Immature natural killer cell (primary cell): ENCODE results near the gene PRKAG2. TPM values are rescaled to one million over a fixed set of nuclear protein-coding genes. Genes with fewer than 3 reads are reported as not detected.

Experiments
- DNase-seq, 3 donors: peaks; one replicate each; pipeline ENCODE4 v3.0.0; 2022; ENCODE audit warnings: mixed read lengths in 1 of 3
- H3K27ac Mint-ChIP-seq, 6 donors: one replicate each; pipeline ENCODE4 v1.8.0; 2020; ENCODE audit warnings: mixed read lengths in 6 of 6, mild to moderate bottlenecking in 5 of 6, inconsistent platforms in 4 of 6, moderate library complexity in 3 of 6
- H3K27me3 Mint-ChIP-seq, 3 donors: one replicate each; pipeline ENCODE4 v1.8.0; 2020 to 2021; ENCODE audit warnings: low read depth in 3 of 3, mild to moderate bottlenecking in 3 of 3, mixed read lengths in 3 of 3, moderate library complexity in 3 of 3, inconsistent platforms in 1 of 3
- H3K36me3 Mint-ChIP-seq, 3 donors: one replicate each; pipeline ENCODE4 v1.8.0; 2020; ENCODE audit warnings: mixed read lengths in 3 of 3, inconsistent platforms in 2 of 3, mild to moderate bottlenecking in 2 of 3
- H3K4me1 Mint-ChIP-seq, 2 donors: one replicate each; pipeline ENCODE4 v1.8.0; 2020; ENCODE audit warnings: inconsistent platforms in 2 of 2, mild to moderate bottlenecking in 2 of 2, mixed read lengths in 2 of 2, moderate library complexity in 1 of 2
- H3K4me3 Mint-ChIP-seq, 5 donors: one replicate each; pipeline ENCODE4 v1.8.0; 2020; ENCODE audit warnings: mild to moderate bottlenecking in 5 of 5, mixed read lengths in 5 of 5, inconsistent platforms in 3 of 5, moderate library complexity in 3 of 5
- H3K9me3 Mint-ChIP-seq, 6 donors: one replicate each; pipeline ENCODE4 v1.8.0; 2020; ENCODE audit warnings: mild to moderate bottlenecking in 6 of 6, mixed read lengths in 6 of 6, inconsistent platforms in 4 of 6, moderate library complexity in 3 of 6
- polyA plus RNA-seq, 3 donors: library from polyadenylated mRNA; unstranded; fragments of 300-500 nt; fragmentation: Illumina TruSeq; gene quantifications; one replicate each; pipeline ENCODE4 v1.2.3, GENCODE V29; 2021

The PRKAG2 gene
- polyA plus RNA-seq, 3 donors from 2014 or later = 14.7 to 22.5 (median 19.1) TPM

DNA sequence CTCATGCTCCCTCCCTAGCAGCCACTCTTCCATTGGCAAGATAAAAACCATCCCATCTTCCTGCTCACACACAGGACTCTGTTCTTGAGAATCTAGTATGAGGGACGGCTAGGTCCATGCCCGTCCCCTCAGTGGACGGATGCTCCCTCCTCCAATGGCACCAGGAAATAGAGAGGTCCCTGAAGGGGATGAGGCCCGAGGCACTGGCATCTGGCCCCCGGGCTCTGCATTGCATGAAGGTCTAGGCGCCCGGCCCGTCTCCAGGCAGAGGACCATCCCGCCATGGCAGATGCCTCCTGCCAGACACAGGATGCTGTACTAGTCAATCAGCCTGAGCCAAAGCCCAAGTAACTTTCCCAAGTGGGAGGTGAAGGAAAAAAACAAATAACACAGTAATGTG, 15.0 kb downstream of the PRKAG2 start:
- no peak overlapping the region for H3K27ac Mint-ChIP-seq
- no peaks in the 10 kb centered on the region for H3K36me3 Mint-ChIP-seq
- no peaks in the 10 kb centered on the region for H3K27me3 Mint-ChIP-seq
- DNase-seq = no peak
- H3K4me1 Mint-ChIP-seq = peaks cover 9% of the 10 kb centered on the region in 2 donors
- no peak overlapping the region for H3K4me3 Mint-ChIP-seq
- H3K9me3 Mint-ChIP-seq = no peaks in the 10 kb centered on the region

DNA sequence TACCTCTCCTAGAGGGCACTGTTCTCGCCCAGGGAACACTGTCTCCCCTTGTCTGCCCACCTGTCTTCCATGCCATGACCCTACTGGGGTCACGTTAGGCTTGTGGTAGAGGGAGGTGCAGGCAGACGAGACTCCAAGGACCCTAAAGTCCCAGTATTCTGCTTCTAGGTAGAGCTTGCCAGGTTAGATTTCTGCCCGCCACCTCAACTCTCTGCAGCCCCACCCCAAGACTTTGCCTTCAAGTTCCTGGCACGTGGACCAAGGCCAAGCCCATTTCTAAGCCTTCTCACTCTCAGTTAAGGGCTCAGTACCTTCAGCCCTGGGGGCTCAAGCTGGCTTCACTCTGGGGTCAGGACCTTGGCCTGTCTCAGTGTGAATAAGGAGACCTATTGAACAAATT, 16.1 kb downstream of the PRKAG2 start:
- no peak overlapping the region for H3K4me3 Mint-ChIP-seq
- DNase-seq = no peak

DNA sequence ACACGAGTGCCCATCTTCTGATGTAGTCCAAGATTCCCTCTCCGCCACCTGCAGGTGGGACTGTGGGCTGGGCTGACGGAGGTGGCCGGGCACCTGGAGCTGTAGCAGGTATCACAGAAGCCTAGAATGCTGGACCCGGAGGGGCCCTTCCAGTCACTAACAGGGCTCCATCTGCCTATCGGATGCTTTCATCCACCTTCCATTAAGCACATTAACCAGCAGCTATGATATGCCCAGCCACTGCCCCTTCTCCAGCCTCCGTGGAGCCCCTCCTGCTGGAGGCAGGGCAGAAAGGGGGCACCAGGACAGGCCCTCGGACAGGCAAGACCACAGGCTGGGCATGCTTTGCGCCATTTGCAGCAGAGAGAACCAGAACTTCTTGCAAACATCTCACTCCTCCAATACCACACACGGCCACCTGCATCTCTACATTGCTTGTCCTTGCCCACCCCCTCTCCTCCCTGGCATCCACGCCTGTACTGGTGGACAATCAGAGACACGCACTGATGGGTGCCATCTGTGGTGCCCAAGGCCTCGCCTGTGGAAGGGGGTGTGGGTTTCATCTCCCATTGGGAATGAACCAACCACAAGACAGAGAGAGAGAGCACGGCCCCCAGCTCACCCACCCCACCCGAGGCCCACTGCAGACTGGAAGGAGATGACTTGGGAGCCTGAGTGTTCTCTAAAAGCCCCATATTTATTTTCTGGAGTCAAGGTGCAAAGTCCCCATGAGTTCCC, 16.8 kb downstream of the PRKAG2 start:
- no peak for DNase-seq
- no peaks in the 10 kb centered on the region for H3K9me3 Mint-ChIP-seq
- H3K4me3 Mint-ChIP-seq = no peak overlapping the region
- no peak overlapping the region for H3K27ac Mint-ChIP-seq
- no peaks in the 10 kb centered on the region for H3K27me3 Mint-ChIP-seq
- no peaks in the 10 kb centered on the region for H3K36me3 Mint-ChIP-seq
- H3K4me1 Mint-ChIP-seq = peaks cover 22 to 24% of the 10 kb centered on the region in 2 donors

More for the DNA sequence above, 16.1 kb downstream of the PRKAG2 start:
- Mint-ChIP-seq H3K4me1 (peaks cover 18 to 20% of the 10 kb centered on the region in 2 donors), H3K36me3 (no peaks in the 10 kb centered on the region), H3K9me3 (no peaks in the 10 kb centered on the region), H3K27me3 (no peaks in the 10 kb centered on the region), H3K27ac (no peak overlapping the region)

DNA sequence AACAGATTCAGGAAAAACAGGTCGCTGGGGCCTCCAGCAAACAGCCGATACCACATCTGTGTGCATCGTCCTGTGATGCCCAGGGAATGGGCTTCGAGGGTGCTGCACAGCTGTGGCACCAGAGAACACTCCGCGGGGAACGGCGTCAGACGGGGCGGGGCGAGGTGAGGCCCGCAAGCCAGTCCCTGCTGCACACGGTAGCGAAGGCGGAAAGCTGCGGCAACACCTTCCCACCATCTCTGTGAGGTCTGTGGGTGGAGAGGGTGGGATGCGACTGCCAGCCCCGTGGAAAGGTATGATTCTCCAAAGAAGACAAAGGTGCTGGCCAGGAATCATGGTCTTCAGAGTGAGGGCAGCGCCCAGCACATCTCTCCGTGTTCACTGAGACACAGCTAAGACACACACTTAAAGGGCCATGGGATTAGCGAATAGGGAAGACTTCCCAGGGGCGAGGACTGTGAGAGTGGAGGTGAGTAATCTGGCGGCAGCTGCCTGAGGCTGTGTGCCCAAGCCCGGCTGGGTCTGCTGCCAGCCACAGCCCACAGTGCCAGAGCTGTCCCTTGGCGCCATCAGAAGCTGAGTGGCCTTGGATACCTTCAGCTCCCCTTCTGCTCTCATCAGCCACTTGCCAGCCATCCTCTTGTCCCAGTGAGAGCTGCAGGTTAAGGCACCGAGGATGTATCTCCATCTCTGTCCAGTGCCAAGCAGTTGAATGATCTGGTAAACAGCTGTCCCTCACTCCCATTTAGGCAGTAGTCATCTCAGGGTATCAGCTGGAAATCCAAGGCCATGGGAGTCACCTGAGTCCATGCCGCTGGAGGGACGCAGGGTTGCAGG, 17.6 kb downstream of the PRKAG2 start:
- peaks cover 20 to 22% of the 10 kb centered on the region in 2 donors for H3K4me1 Mint-ChIP-seq
- H3K36me3 Mint-ChIP-seq = no peaks in the 10 kb centered on the region
- DNase-seq = no peak
- H3K27ac Mint-ChIP-seq = no peak overlapping the region
- H3K9me3 Mint-ChIP-seq = no peaks in the 10 kb centered on the region
- H3K27me3 Mint-ChIP-seq = no peaks in the 10 kb centered on the region
- no peak overlapping the region for H3K4me3 Mint-ChIP-seq

DNA sequence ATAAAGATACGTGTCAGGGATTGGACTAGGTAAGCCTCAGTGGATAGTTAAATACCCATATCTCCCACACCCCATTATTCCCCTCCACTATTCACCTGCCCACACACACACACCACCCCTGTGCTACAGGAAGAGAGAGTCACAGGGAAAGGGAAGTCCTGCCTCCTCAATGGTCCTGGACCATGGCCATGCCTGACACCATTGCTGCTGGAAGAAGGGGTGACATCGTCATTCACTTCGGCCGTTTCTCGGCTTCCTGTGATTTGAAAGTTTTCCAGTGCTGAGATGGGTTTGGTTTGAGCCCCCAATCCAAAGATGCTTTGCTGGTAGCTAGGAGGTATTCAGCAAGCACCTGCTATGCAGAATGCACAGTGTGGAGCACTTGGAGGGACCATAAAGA, 18.5 kb downstream of the PRKAG2 start:
- no peaks in the 10 kb centered on the region for H3K27me3 Mint-ChIP-seq
- H3K9me3 Mint-ChIP-seq = no peaks in the 10 kb centered on the region
- no peak overlapping the region for H3K4me3 Mint-ChIP-seq
- no peak for DNase-seq
- H3K36me3 Mint-ChIP-seq = no peaks in the 10 kb centered on the region
- peaks cover 25 to 28% of the 10 kb centered on the region in 2 donors for H3K4me1 Mint-ChIP-seq
- H3K27ac Mint-ChIP-seq = no peak overlapping the region

DNA sequence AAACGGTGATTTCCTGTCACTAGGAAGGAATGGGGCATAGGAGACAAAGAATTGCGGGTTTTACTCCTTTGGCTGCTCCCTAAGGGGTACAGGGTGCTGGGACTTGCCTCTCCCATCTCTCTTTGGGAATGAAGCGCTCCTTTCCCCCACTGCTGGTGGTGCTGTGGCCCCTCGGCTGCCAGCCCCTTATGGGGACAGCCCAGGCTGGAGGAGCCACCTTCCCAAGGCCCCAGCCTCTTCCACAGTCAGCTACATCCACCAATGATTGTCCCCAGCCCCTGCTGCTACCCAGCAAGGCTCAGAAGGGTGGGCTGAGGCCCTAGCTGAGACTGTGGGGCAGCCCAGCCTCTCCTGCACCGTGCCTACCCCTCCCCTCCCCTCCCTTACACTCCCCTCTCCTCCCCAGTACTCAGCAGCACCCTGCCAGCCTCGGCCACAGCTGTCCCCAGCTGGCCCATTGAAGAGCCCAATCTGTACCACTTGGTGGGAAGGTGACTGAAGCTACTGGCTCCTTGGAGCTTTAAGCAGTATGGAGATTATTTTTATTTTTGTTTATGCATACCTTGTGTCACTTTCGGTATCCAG, 19.0 kb downstream of the PRKAG2 start:
- no peaks in the 10 kb centered on the region for H3K9me3 Mint-ChIP-seq
- H3K36me3 Mint-ChIP-seq = no peaks in the 10 kb centered on the region
- H3K4me3 Mint-ChIP-seq = no peak overlapping the region

DNA sequence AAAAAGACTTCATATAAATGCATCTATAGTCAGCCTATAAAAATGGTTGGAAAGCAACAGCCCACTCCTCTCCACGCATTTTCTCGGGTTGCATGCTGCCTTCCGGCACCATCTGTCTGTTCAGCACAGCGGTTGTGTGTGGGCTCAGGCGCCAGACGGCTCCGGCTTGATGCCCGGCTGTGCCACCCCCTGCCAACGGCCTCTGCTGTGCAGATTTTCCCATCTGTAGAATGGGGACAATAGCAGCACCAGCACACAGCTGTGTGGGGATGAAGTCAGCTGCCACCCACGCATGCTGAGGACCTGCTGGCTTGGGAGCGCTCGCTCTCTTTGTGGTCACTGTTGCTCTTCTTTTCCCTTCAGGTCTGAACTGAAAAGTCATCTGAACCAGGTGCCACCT, 19.5 kb downstream of the PRKAG2 start:
- H3K27me3 Mint-ChIP-seq = peaks cover 0 to 2% (median 0%) of the 10 kb centered on the region in 3 donors
- H3K9me3 Mint-ChIP-seq = no peaks in the 10 kb centered on the region
- no peak for DNase-seq
- H3K36me3 Mint-ChIP-seq = no peaks in the 10 kb centered on the region
- no peak overlapping the region for H3K27ac Mint-ChIP-seq
- peaks cover 34 to 35% of the 10 kb centered on the region in 2 donors for H3K4me1 Mint-ChIP-seq
- H3K4me3 Mint-ChIP-seq = no peak overlapping the region

More for the DNA sequence above, 19.0 kb downstream of the PRKAG2 start:
- H3K27ac Mint-ChIP-seq = no peak overlapping the region
- H3K27me3 Mint-ChIP-seq = no peaks in the 10 kb centered on the region
- no peak for DNase-seq
- H3K4me1 Mint-ChIP-seq = peaks cover 29% of the 10 kb centered on the region in 2 donors

DNA sequence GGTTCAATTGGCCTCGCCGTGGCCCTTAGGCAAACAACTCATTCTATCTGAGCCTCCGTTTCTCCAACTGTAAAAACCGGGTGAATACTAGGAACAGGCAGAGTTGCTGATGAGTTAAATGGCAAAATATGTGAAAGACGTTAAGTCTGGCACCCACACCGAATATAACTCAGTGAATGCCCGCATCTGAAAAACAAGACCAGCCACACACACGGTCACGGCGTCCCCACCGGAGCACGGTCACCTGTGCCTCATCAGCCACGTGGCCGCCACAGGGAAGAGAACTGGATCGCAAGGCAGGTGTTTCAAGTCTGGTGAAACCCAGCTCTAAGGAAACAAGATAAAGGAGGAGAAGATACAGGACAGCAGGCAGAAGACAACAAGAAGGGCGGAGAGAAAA, 20.4 kb downstream of the PRKAG2 start:
- H3K27me3 Mint-ChIP-seq = peaks cover 0 to 2% (median 0%) of the 10 kb centered on the region in 3 donors

DNA sequence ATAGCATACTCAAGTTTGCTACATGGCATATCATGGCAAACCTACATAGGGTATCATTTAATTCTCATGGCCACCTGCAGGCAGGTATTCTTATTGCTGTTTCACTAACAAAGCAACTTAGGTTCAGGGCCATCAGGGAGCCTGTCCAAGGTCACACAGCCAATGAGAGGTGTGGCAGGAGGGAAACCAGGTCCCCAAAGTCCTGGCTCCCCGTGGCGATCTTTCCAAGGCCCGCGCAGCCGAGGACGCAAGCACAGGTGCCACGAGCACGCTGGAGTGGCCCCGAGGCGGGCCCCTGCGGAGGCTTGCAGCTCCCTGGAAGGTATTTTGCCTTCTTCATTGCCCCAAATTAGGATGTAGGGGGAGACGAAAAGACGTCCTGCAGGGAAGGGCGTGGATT, 20.8 kb downstream of the PRKAG2 start:
- Mint-ChIP-seq H3K4me3 (no peak overlapping the region), H3K27me3 (peaks cover 0 to 5% (median 2%) of the 10 kb centered on the region in 3 donors), H3K27ac (peak overlapping the region in 1 of 6 donors; percentile 55), H3K36me3 (no peaks in the 10 kb centered on the region), H3K9me3 (no peaks in the 10 kb centered on the region), H3K4me1 (peaks cover 47 to 48% of the 10 kb centered on the region in 2 donors)
- no peak for DNase-seq

More for the DNA sequence above, 20.4 kb downstream of the PRKAG2 start:
- Mint-ChIP-seq H3K4me1 (peaks cover 43 to 44% of the 10 kb centered on the region in 2 donors), H3K4me3 (no peak overlapping the region), H3K36me3 (no peaks in the 10 kb centered on the region), H3K9me3 (no peaks in the 10 kb centered on the region), H3K27ac (peak overlapping the region in 1 of 6 donors; percentile 10)
- DNase-seq = no peak

DNA sequence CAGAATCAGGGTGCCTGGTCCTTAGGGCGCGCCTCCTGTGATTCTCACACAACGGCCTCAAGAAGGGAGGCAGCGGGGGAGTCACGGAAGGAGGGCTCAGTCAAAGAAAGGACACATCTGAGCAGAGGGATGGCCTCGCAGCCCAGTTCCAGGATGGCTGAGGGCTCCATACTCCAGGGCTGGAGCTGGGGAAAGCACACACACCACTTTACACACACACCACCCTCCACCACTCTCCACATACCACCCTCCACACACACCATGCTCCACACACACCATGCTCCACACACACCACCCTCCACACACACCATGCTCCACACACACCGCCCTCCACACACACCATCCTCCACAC, 22.2 kb downstream of the PRKAG2 start:
- Mint-ChIP-seq H3K9me3 (no peaks in the 10 kb centered on the region), H3K27ac (peak overlapping the region in 1 of 6 donors; percentile 42), H3K4me3 (no peak overlapping the region), H3K27me3 (peaks cover 0 to 5% (median 5%) of the 10 kb centered on the region in 3 donors), H3K36me3 (no peaks in the 10 kb centered on the region), H3K4me1 (peaks cover 54 to 55% of the 10 kb centered on the region in 2 donors)
- DNase-seq = no peak

DNA sequence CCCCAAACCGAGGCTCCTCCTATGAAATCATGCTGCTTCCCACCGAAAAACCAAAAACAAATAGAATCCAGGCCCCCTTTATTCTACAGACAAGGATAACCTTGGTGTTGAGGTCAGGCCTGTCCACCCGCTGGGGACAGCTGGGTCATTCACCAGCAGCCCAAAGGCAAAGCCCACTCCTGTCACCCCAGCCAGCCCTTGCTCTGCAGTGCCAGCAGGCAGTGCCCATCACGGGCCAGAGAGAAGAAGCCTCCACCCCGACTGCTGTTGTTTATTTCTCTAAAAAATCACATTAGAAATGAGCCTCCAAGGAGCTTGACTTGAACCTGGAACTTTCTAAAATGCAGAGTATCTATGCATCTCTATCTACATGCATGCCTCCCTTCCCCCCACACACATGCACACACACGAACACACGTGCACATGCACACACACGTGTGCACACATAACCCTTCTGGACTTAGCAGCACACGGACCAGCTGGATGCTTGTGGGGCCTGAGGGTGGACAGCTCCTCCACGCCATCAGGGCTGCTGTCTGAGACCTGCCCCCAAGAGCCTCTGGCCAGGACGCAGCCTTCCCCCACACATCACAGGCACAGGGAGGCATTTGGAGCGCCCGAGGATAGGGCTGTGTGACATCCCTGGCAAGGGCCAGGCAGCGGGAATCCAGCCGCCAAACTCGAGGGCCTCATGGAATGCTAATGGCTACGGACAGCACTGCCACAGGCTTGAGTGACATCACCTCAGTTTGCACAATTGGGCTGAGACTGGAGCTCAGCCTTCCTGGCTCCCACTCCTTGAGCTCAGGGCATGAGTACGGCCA, 22.8 kb downstream of the PRKAG2 start:
- H3K4me3 Mint-ChIP-seq = peak overlapping the region in 1 of 5 donors; percentile 29

DNA sequence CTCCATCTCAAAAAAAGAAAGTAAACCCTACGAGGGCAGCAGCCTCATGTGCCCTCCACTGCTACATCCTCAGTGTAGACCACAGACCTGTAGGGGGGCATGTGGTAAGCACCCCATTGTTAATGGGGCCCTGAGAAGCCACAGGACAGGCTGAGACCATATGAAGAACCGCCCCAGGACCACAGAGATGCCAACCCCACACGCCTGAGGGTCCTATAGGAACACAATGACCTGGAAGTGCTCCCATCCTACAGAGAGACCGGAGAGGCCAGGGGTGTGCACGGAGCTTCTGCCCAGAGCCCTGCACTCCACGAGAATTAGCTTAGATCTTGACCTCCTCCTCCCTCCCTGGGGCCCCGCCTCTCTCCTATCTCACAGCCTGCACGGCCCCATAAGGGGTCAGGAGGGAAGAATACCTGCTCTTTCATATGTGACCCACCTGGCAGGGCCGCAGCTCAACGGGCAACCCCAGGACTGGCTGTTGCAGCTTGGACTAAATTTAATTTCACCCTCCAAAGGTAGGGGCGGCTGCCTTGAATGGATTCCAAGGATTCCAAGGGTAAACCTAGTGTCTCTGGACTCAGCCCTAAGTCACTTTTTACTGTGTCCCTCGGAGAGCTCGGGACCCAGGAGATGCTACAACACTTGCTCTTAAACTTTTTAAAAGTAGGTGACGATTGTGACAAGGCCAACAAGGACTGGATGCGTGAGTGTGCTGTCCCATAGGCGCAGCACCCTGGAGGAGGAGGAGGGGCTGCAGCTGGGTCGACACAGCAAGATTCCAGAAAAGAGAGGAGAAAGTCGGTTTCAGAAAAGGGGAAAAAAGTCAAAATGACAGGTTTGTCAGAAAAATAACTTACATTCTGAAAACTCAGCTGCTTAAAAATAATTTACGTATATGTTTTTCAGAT, 24.2 kb downstream of the PRKAG2 start:
- Mint-ChIP-seq H3K36me3 (no peaks in the 10 kb centered on the region), H3K27me3 (peaks cover 0 to 5% (median 5%) of the 10 kb centered on the region in 3 donors), H3K27ac (peak overlapping the region in 4 of 6 donors; percentile 11 to 79 (median 34)), H3K4me1 (peaks cover 54 to 55% of the 10 kb centered on the region in 2 donors), H3K9me3 (no peaks in the 10 kb centered on the region), H3K4me3 (peak overlapping the region in 4 of 5 donors; percentile 36 to 80 (median 60))
- no peak for DNase-seq

More for the DNA sequence above, 22.8 kb downstream of the PRKAG2 start:
- peaks cover 54 to 55% of the 10 kb centered on the region in 2 donors for H3K4me1 Mint-ChIP-seq
- no peaks in the 10 kb centered on the region for H3K9me3 Mint-ChIP-seq
- H3K27me3 Mint-ChIP-seq = peaks cover 0 to 5% (median 5%) of the 10 kb centered on the region in 3 donors
- DNase-seq = no peak
- H3K36me3 Mint-ChIP-seq = no peaks in the 10 kb centered on the region
- peak overlapping the region in 3 of 6 donors; percentile 6 to 75 (median 65) for H3K27ac Mint-ChIP-seq
